ENCODE results near the gene ARHGAP27.

The ARHGAP27 gene

DNA sequence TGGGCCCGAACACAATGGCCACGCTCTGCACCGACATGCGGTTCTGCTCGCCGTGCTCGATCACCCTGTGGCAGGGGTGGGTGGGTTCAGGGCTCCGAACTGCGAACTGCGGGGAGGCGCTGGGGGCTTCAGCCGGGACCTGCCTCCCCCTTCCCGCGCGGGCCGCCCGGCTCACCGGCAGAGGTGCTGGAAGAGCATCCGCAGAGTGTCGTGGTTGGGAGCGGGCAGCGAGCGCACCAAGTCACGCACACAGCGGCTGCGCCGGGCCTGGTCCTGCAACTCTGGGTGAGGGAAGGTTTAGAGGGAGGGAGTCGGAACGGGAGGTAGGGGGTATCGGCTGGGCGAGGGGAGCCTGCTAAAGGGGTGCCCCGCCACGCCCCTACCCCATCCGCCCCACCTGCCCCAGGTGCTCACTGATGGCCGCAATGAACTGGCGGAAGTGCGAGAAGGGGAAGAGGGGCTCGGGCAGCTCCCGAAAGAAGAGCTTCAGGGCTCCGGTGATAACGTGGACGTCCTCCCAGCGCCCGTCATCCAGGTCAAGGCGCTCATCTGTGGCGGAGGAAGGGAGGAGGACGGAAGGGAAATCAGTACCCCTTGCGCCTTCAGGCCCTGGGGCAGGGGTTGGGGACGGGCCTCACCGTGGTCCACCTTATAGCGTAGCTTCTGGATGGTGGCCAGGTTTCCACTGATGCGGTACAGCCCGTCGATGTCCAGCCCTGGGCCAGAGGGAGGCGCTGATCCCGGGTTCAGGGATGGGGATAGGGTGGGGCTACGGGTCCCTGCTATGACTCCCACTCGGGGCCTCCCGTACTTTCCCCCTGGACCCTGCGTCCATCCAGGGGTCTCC lies 36.9 kb downstream of the ARHGAP27 start:
- DNase-seq (no peak), ATAC-seq (replicated peaks) (no peak)
- peaks cover 29 to 38% of the 10 kb centered on the region in 2 donors for H3K36me3 Mint-ChIP-seq
- no peak overlapping the region for H3K27ac Mint-ChIP-seq
- H3K9me3 Mint-ChIP-seq = no peaks in the 10 kb centered on the region
- H3K4me3 Mint-ChIP-seq = no peak overlapping the region
- H3K27me3 Mint-ChIP-seq = no peaks in the 10 kb centered on the region
- H3K4me1 Mint-ChIP-seq = peaks cover 14 to 15% of the 10 kb centered on the region in 2 donors

DNA sequence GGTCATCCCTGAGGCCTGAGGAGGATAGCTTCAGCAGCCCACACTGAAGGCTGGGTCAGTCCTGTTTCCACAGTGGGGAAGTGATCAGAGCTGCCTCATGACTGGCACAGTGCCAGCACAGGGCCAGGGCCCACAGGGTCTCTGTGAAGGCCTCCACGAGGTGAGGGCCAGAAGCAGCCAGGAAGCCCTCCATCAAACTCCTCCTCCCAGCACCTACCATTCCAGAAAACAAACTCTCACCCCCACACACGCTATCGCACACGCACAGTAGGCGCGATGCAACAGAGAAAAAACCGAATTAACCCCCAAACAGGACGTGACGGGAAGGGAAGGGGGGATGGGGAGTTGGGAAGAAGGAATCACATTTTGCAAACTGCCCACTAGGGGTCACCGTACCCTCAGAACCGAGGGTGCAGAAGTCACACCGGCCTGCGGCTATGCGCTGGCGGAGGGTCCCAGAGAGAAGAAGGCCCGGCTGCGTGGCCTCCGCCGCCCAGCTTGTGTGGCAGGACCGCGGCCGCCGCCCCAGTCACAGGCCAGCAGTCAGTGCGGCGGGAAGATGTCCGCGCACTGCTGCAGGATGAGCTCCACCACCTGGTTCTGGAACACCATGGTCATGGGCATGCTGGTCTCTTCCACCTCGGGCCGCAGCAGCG lies 37.6 kb downstream of the ARHGAP27 start:
- no peak overlapping the region for H3K4me3 Mint-ChIP-seq
- DNase-seq (no peak), ATAC-seq (replicated peaks) (peak; percentile 67 to 70)
- H3K9me3 Mint-ChIP-seq = no peaks in the 10 kb centered on the region
- peaks cover 14 to 15% of the 10 kb centered on the region in 2 donors for H3K4me1 Mint-ChIP-seq
- H3K27ac Mint-ChIP-seq = no peak overlapping the region
- H3K36me3 Mint-ChIP-seq = peaks cover 25 to 38% of the 10 kb centered on the region in 2 donors
- H3K27me3 Mint-ChIP-seq = no peaks in the 10 kb centered on the region

DNA sequence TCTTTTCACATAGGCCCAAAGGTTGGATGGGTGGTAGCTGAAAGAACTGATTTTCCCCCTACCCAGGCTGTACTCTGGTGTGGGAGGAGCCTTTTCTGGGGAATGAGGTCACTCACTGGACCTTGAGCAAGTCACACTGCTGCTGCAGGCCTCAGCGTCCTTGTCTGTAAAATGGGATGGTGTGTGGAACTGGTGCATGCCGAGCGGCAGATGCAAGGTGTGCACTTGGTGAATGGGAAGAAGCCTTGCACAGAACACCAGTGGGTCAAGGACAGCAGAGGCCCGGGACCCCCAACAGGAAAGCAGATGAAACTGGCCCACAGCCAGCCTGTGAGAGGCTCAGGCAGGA lies 38.1 kb downstream of the ARHGAP27 start:
- Mint-ChIP-seq H3K9me3 (no peaks in the 10 kb centered on the region), H3K27me3 (no peaks in the 10 kb centered on the region), H3K36me3 (peaks cover 24 to 38% of the 10 kb centered on the region in 2 donors), H3K27ac (peak overlapping the region; percentile 25), H3K4me1 (peaks cover 14 to 19% of the 10 kb centered on the region in 2 donors), H3K4me3 (no peak overlapping the region)
- DNase-seq (no peak), ATAC-seq (replicated peaks) (no peak)

DNA sequence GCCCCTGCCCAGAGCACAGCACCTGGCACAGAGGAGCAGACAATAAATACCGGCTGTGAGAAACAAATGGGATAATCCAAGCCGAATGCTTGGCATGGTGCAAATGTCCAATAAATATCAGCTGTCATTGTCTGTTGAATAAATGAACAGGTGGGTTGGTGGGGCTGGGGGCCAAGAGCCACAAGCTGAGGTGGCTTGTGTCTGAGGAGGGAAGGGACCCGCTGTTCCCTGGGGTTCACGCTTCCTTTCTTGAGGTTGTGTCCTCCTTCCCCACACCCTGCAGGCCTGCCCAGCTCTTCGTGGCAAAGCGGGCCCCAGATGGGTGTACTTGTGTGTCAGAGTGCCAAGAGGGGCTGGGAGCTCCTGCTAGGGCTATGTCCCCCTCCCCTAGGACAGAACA lies 38.6 kb downstream of the ARHGAP27 start:
- no peak for ATAC-seq (replicated peaks)
- H3K4me1 Mint-ChIP-seq = peaks cover 14 to 21% of the 10 kb centered on the region in 2 donors
- H3K4me3 Mint-ChIP-seq = no peak overlapping the region
- no peak for DNase-seq
- peaks cover 24 to 34% of the 10 kb centered on the region in 2 donors for H3K36me3 Mint-ChIP-seq
- H3K27me3 Mint-ChIP-seq = no peaks in the 10 kb centered on the region
- no peak overlapping the region for H3K27ac Mint-ChIP-seq
- no peaks in the 10 kb centered on the region for H3K9me3 Mint-ChIP-seq

DNA sequence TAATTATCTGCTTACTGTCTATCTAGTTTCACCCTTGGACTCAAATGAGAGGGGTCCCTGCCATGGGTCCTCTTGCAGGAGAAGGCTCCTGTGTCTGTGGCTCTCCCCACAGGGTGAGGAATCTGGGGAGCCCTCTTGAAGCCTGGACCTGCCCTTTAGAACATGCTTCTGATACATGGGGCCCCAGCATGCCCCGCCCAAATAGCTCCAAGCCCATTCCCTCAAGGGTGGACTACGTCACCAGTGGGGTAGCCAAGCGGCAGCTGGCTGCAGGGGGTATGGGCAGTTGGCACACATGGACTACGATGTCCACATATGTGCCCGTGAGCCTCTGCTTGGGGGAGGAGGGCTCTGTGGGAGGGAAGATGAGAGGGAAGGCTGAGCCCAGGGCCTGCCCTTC lies 39.3 kb downstream of the ARHGAP27 start:
- no peak overlapping the region for H3K4me3 Mint-ChIP-seq
- H3K9me3 Mint-ChIP-seq = no peaks in the 10 kb centered on the region
- peaks cover 20 to 28% of the 10 kb centered on the region in 2 donors for H3K36me3 Mint-ChIP-seq
- H3K27me3 Mint-ChIP-seq = peaks cover 3 to 5% of the 10 kb centered on the region in 2 donors
- DNase-seq = no peak
- H3K4me1 Mint-ChIP-seq = peaks cover 17 to 25% of the 10 kb centered on the region in 2 donors
- H3K27ac Mint-ChIP-seq = no peak overlapping the region
- ATAC-seq (replicated peaks) = no peak

DNA sequence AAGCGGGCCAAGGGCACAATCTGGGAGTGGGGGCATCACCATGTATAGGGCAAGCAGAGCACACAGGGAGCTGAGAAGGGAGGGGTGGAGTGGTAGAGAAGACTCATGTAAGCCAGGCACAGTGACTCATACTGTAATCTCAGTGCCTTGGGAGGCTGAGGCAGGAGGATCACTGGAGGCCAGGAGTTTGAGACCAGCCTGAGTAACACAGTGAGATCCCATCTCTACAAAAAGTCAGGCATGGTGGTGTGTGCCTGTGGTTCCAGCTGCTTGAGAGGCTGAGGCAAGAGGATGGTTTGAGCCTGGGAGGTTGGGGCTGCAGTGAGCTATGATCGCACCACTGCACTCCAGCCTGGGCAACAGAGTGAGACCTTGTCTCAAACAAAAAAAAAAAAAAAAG lies 40.8 kb downstream of the ARHGAP27 start:
- H3K27ac Mint-ChIP-seq = peak overlapping the region; percentile 21
- no peak for ATAC-seq (replicated peaks)

DNA sequence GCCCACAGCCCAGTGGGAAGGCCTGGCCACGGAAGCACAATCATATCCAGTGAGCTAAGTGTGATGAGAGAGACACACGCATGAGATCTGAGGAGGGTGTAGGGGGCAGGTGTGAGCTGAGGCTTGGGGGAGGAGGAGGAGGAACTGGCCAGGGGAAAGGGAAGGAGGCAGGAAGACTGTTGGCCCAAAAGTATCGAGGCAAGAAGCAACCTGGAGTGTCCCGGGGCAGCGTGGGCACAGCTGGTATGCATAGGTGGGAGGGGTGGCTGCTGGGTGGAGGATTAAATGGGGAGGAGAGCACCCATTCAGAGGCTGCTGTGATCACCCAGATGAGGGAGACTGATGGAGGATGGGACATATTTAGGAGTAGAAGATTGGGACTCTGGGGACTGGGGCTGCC lies 41.4 kb downstream of the ARHGAP27 start:
- Mint-ChIP-seq H3K36me3 (peaks cover 12 to 13% of the 10 kb centered on the region in 2 donors), H3K27me3 (peaks cover 9 to 16% of the 10 kb centered on the region in 2 donors), H3K4me1 (peaks cover 18 to 27% of the 10 kb centered on the region in 2 donors), H3K27ac (no peak overlapping the region), H3K4me3 (no peak overlapping the region), H3K9me3 (no peaks in the 10 kb centered on the region)
- ATAC-seq (replicated peaks) (no peak), DNase-seq (no peak)

More for the DNA sequence above, 40.8 kb downstream of the ARHGAP27 start:
- H3K4me3 Mint-ChIP-seq = no peak overlapping the region
- peaks cover 9 to 16% of the 10 kb centered on the region in 2 donors for H3K27me3 Mint-ChIP-seq
- no peaks in the 10 kb centered on the region for H3K9me3 Mint-ChIP-seq
- DNase-seq = no peak
- H3K4me1 Mint-ChIP-seq = peaks cover 18 to 27% of the 10 kb centered on the region in 2 donors
- H3K36me3 Mint-ChIP-seq = peaks cover 14 to 16% of the 10 kb centered on the region in 2 donors

DNA sequence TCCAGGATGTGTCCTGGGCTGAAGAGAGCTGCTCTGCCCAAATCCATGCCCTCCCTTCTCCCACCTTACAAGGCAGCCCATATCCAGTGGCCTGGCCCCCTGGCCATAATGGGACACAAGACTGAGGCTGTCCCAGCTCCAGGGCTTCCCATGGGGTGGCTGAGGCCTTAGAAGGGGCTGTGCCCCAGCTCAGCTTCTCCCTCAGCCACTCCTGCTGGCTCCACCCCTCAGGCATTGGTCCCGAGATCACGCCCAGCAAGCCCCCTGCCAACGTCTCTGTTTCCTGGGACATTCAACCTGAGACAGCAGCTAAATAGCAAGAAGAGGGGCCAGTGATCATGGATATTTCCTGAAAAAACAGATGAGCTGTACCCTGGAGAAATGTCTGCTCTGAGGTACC lies 43.3 kb downstream of the ARHGAP27 start:
- no peak overlapping the region for H3K27ac Mint-ChIP-seq

DNA sequence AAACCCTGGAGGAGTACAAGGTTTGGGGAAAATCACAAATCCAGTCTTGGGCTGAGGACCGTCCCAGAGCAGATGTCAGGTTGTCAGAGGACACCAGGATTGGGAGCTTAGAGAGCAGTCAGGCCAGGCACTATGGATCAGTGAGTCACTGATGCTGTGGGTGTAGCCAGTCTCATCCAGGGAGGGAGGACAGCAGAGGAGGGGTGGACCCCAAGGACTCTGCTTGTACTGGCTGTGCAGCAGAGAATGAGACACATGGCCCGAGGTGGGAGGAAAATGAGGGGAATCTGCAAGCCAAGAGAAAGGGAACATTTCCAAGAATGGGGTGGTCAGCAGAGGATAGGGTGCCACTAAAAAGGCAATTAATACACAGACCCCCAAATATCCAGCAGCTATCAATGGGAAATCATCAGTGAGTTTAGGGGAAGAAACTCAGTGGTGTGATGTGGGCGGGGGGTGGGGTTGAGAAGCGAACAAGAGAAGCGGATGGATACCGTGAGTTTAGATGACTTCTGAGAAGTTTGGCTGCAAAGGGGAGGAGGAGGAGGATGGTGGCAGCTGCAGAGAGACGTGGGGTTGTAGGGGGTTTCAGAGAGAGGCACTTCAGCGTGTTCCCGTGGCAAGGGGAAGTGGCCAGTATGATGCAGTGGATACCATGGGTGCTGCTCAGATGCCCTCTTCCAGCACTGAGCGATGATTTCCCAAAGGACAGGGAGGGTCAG lies 43.9 kb downstream of the ARHGAP27 start:
- Mint-ChIP-seq H3K4me1 (peaks cover 30 to 44% of the 10 kb centered on the region in 2 donors), H3K36me3 (peaks cover 3 to 4% of the 10 kb centered on the region in 2 donors), H3K27me3 (peaks cover 9 to 16% of the 10 kb centered on the region in 2 donors), H3K4me3 (no peak overlapping the region), H3K27ac (no peak overlapping the region), H3K9me3 (no peaks in the 10 kb centered on the region)
- DNase-seq (no peak), ATAC-seq (replicated peaks) (no peak)

More for the DNA sequence above, 43.3 kb downstream of the ARHGAP27 start:
- H3K9me3 Mint-ChIP-seq = no peaks in the 10 kb centered on the region
- H3K36me3 Mint-ChIP-seq = peaks cover 3 to 4% of the 10 kb centered on the region in 2 donors
- DNase-seq = no peak
- no peak overlapping the region for H3K4me3 Mint-ChIP-seq
- no peak for ATAC-seq (replicated peaks)
- H3K4me1 Mint-ChIP-seq = peaks cover 24 to 38% of the 10 kb centered on the region in 2 donors
- H3K27me3 Mint-ChIP-seq = peaks cover 9 to 16% of the 10 kb centered on the region in 2 donors

DNA sequence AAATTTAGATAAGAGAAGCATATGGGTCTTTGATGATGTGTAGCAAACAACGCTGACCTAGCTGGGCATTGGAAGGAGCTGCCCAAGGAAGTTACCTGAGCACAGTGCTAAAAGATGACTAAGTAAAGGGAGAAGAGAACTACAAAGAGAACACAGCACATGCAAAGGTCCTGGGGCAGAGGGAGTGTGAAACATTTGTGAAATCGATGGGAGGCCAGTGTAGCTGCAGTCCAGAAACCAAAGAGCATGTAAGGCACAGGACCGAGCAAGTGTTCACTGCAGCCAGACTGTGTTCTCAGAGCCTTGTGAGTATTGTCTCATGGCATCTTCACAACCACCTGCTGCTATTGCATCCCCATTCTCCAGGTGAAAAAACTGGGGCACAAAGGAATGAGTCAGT lies 44.9 kb downstream of the ARHGAP27 start:
- H3K27ac Mint-ChIP-seq = no peak overlapping the region
- H3K36me3 Mint-ChIP-seq = peaks cover 0 to 3% of the 10 kb centered on the region in 2 donors
- H3K4me3 Mint-ChIP-seq = no peak overlapping the region
- no peaks in the 10 kb centered on the region for H3K9me3 Mint-ChIP-seq
- peaks cover 33 to 55% of the 10 kb centered on the region in 2 donors for H3K4me1 Mint-ChIP-seq
- DNase-seq (no peak), ATAC-seq (replicated peaks) (no peak)
- peaks cover 9 to 16% of the 10 kb centered on the region in 2 donors for H3K27me3 Mint-ChIP-seq

DNA sequence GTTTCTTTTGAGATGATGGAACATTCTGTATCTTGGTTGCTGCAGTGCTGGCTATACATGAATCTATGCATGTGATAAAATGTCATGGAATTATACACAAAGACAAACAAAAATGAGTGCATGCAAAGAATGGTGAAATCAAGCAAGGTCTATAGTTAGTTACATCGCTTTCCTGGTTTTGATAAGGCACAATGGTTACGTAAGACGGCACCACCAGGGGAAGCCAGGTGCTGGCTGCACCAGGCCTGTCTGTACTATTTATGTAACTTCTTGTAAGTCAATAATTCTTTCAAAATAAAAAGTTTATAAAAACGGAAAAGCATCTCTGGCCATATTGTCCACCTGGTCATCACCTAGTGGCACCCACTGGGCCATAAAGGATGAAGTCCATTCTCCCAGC lies 46.5 kb downstream of the ARHGAP27 start:
- peaks cover 9 to 16% of the 10 kb centered on the region in 2 donors for H3K27me3 Mint-ChIP-seq
- H3K9me3 Mint-ChIP-seq = no peaks in the 10 kb centered on the region
- H3K27ac Mint-ChIP-seq = no peak overlapping the region
- peaks cover 0 to 3% of the 10 kb centered on the region in 2 donors for H3K36me3 Mint-ChIP-seq
- H3K4me1 Mint-ChIP-seq = peaks cover 27 to 48% of the 10 kb centered on the region in 2 donors
- no peak overlapping the region for H3K4me3 Mint-ChIP-seq
- ATAC-seq (replicated peaks) (no peak), DNase-seq (no peak)

DNA sequence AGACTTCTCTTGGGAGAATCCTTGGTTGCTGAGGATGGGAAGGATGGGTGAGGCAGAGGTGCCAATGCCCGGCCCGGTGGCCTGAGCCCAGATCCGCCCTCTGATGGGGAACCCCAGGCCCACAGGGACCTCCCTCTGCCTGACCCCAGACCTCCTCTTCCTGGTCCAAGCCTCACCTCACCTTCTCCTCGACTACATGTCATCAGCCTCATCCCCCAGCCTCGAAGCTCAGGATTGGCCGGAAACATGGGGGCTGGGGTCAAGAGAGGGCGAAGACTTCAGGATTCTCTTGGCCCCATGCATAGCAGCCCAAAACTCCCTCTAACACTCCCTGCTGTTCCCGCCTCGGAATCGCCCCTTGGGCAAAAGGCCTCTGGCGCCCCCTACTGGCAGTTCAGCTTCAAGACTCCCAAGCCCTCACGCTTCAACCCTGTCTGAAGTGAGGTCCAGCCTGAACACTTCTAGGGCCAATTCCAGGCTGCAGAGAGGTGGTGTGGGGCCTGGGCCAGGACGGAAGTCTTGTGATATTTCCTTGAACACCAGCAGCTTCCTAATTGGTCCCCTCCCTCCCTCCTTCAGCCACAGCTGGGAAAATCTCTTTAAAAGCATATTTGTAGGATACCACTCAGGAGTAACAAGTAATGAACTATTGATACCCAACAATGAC lies 47.2 kb downstream of the ARHGAP27 start:
- Mint-ChIP-seq H3K27ac (peak overlapping the region; percentile 72), H3K27me3 (peaks cover 9 to 16% of the 10 kb centered on the region in 2 donors), H3K36me3 (peaks cover 0 to 3% of the 10 kb centered on the region in 2 donors), H3K9me3 (no peaks in the 10 kb centered on the region), H3K4me1 (peaks cover 32 to 53% of the 10 kb centered on the region in 2 donors), H3K4me3 (peak overlapping the region; percentile 39 to 70)
- ATAC-seq (replicated peaks) (peak; percentile 89 to 91), DNase-seq (peak; percentile 80)

DNA sequence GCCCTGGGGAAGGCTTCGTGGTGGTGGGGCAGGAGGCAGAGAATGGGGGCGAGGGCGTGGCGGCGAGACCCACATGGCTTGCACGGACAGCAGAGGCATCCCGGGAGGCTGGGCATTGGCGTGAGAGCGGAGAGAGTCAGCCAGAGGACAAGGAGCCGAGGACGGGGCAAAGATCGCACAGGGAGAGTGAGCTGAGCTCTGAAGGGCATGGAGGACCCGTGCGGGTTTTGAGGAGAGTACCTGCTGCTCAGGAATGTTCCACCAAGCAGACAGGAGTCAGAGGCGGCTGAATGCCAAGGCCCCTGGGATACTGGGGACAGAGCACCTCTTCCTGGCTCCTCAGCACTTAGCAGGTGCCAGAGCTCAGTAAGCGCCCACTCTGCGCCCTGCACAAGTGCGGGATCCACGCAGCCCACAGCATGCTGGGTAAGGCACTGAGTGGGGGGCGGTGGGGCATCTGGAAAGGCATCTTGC lies 47.8 kb downstream of the ARHGAP27 start:
- H3K4me1 Mint-ChIP-seq = peaks cover 36 to 59% of the 10 kb centered on the region in 2 donors
- ATAC-seq (replicated peaks) (no peak), DNase-seq (no peak)
- H3K4me3 Mint-ChIP-seq = peak overlapping the region; percentile 17 to 33
- H3K9me3 Mint-ChIP-seq = no peaks in the 10 kb centered on the region
- H3K36me3 Mint-ChIP-seq = peaks cover 0 to 3% of the 10 kb centered on the region in 2 donors
- peaks cover 9 to 16% of the 10 kb centered on the region in 2 donors for H3K27me3 Mint-ChIP-seq
- peak overlapping the region; percentile 81 for H3K27ac Mint-ChIP-seq

All from stimulated activated naive B cell treated with anti-CD40 and anti-IgM and Interleukin-4, amounts not matched to agents 10 μg/mL and 1 μg/mL and 100 μg/mL, for 72 hours (primary cell).